Hematopoietic multipotent progenitor cell treated with erythropoietin and hydrocortisone succinate and interleukin-3 and kit ligand, for 17 days (in vitro differentiated cells): ENCODE measurements around the gene TLL1.

Experiments used
- DNase-seq: peaks from one replicate; pipeline ENCODE4 v3.0.0-alpha.2; 2015; ENCODE audit warnings: low spot score

The TLL1 gene

DNA sequence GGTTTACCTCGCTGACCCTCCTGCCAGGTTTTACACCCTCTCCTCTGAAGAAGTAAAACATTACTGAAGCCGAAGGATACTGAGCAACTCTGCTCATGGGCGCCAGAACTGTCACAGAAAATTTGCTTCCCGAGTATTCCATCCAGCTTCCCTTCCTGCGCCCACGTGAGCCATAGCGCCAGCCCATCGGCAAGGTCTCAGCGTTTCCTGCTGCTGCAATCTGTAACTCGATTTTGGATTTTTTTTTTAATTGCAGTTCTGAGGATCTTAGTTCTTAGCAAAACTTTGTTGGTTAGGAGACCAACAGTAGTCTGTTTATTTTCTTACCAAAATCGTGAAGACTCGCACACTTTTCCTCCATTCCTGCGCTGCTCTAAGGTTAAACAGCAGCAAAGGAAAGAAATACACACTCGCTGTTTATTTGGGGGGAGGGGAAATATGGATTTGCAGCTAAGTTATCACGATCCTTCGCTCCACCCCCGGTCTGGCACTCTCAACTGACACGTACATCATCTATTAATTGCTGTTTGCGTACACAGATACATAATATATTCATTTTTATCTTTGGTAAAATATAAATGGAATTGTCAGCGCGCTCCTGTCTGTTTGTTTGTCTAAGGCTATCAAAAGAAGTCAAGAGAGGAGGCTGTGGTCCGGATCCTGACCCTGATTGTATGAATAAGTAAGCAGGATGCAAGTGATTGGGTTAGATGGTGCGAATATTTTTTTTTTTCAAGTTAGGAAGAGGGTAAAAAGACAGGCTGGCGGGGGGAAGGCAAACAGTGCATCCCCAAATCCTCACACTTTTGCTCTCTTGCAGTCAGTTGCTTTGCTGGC lies at the start of gene TLL1:
TSS of gene TLL1 (plus strand) at position 777 of the 837 bp plus-strand sequence. CDS start 668 bp downstream, outside the sequence.
- no peak for DNase-seq

DNA sequence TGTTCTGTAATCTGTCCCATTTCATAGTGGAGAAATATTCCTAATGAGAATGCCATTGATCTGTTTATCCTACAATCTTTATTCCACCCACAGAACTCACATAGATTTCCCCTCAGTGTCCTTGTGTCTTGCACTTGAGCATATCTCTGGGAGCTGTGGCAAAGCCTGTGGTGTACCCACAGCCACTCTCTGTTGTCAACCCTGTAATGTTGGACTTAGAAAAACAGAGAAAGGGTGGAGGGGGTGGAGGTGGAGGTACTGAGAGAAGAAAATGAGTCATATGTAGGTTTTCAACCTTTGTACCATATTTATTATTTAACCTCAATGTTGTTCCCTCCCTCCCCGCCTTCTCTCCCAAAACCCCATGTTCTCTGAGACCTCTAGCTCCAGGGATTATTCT lies 46.9 kb upstream of the TLL1 start:
- no peak for DNase-seq

DNA sequence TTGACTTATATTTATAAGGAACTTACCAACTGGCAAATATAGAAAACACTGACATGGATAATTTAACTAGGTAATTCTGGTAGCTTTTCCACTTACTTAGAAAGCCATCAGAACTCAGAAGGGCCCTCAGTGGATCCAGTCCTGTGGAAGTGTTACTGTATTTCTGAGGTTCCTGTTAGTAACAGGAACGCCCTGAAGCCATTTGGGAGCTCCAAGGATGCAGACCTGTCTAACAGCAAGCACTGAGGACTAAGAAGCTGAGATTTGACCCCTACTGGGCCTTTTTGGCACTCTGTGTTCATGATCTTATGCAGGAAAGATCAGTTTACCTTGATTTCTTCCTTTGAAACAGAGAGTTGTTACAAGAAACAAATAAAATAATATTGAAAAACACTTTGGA lies 46.0 kb upstream of the TLL1 start:
- no peak for DNase-seq

DNA sequence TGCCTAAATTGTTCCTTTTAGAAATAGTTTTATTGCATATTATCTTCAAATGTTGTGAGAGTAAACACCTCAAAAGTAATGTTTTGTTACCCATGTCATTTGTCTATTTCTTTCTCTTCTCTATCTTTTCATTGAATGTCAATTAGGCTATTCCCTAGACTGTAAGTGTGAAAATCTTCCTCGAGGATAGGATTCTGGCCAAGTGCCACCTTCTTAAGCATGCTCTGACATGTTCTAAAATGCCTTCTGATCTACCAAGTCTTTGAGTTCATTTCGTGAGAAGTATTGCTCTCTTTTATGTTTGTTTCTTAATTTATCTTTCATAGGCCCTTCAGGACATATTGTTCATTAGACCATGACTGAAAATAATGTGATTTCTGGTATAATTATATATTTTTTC lies 44.1 kb upstream of the TLL1 start:
- no peak for DNase-seq

DNA sequence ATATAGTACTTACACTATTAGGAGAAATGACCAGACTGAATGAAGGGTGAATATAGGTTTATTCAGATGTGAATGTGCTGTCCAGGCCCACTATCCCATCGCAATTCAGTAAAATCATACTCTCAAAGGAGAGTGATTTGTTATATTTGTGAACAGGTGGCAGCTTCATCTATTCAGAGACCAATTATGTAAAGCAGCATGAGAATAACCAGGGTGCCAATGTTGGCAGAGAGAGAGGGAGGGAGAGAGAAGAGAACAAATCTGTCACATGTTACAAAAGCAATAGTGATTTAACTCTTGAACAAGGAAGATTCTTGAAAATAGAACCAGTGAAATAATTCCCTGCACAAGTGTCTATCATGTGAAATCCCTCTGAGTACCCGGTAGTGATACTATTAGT lies 38.9 kb upstream of the TLL1 start:
- no peak for DNase-seq

DNA sequence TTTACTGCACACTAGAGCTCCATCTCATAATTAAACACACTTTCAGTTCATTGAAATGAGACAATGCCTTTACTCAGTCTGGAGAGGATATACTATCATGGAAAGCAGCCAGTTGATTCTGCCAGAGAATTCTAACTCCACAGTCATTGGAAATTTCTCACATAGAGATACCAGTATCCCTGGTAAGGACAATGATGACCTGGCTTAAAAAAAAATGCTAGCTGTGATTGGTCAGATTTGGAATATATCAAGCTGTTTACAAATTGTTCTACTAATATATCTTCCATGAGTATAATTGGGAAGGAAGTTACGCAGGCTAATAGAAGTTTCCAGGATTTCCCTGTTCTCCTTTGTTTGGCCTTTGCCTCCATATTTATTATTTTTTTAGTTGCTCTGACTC lies 34.5 kb upstream of the TLL1 start:
- no peak for DNase-seq

DNA sequence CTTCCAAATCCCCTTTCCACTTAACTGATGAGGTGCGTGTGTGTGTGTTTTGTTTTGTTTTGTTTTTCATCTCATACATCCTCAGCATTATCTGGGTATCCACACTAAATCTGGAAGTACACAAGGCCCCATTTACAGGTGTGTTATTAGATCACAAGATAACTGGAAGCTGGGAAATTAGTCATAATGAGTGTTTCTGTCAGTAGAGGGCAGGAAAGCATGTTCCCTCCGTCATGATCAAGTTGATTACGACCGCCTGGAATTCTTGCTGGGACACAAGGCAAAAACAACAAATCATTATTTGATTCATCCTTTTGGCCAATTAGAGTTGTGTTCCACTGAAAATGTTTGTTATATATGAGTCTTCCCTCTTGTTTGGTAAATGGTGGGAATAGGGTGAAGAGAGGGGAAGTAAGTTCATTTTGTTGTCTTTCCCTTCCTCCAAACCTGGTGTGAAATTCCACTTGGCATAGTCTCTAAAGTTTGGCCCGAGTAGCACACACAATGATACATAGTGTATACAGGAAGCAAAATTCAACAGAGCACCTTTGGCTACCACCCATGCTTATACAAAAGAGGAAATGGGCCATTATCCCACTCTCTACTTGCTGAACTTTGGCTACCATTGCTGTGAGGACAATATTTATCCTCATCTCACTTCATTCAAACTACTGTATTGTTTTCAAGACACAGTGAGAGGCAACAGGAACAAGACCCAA lies 33.3 kb upstream of the TLL1 start:
- no peak for DNase-seq

DNA sequence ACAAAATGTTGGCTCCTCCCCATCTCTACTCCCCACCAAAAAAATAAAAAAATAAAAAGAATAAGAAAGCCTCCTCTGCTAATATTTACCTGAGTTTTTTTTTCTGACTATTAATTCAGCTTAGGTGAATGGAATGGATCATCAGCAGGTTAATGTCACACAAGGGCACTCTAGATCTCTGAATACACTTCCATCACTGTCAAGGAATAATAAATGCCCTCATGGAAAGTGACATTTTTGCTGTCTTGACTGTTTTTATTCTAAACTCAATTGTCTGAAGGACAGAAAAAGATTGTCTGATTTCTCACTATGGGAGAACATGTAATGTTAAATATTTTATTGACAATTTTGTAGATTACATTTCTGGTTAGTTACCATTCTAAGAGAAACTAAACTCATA lies 30.4 kb upstream of the TLL1 start:
- DNase-seq = no peak

DNA sequence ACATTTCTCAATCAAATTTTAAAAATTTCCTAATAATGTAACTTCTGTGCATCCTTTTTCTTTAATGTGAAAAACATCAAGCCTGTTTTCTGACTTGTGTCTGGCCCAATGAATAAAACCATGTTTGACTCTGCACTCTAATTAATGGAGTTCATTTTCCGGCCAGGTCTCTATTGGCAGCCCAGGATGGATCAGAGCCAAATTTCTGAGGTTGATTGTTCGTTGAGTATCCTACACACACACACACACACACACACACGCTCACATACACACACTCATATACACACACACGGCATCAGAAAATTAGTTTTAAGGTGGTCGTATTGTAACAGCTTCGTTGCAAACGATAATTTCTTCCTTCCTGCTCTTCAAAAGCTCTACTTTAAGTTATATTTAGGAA lies 28.9 kb upstream of the TLL1 start:
- DNase-seq = no peak

DNA sequence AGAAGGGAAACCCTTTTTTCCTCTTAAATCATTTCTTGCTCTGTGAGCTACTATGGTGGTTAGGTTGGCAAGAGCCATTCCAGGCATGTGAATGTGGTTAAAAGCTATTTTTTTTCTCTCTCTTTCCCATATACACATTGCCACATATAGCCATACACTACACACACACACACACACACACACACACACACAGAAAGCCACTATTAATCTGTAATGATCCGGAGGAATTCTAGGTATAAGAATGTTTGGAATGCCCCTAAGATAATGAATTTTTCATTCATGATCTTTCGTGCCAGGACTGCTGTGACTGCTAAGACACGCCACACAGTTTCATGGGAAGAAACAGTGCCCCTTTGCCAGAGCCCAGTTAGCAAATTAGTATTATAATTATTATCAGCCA lies 21.8 kb upstream of the TLL1 start:
- DNase-seq = no peak

DNA sequence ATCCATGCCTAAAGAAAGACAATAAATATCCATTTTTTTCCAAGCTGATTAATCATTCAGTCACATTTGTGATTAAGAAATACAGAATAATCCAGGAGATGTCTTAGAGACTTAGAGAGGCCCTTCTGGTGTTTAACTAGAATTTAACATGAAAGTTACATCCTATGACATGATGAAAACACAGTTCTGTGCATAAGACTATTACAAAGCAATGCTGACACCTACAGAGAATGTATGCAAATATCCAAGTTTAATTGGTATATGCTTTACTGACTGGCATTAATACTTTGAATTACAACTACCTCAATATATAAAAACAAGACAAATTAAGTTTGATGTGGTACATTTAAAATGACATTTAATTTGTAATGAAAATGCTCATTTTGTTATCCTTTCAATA lies 17.8 kb upstream of the TLL1 start:
- no peak for DNase-seq

DNA sequence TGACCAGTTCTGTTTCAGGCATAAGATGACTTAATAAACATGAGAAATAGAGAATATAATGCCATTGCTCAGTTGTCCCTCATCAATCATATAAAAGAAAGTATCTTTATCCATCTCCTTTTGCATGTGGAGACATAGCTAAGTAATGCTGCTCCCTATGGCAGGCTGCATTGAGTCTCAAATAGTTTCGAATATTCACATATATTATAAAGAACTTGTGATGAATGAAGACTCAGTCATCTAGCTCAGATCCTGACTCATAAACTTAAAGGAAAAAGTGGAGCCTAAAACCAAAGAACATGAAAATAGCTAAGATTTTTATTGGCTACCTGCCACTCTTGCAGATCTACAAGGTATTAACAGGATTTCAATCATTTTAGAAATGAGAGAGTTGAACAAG lies 11.7 kb upstream of the TLL1 start:
- DNase-seq = no peak

DNA sequence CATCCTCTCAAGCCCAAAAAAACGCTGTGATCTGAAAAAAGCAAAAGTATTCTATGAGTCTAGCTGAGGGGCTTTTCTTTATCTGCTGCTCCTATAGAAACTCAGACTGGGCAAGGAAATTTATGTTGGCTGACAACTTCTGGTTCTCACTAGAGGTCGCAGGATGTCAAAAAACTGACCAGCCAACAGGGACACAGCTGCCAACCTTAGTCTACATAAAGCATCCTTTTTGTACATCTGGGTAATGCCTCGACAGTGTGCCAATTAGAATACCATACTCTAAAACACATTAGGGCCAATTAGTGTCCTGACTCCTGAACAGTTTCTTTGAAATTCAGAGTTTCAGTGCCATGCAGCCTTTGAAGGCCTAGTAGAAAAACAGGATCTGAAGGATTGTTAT lies 8.8 kb upstream of the TLL1 start:
- DNase-seq = no peak

DNA sequence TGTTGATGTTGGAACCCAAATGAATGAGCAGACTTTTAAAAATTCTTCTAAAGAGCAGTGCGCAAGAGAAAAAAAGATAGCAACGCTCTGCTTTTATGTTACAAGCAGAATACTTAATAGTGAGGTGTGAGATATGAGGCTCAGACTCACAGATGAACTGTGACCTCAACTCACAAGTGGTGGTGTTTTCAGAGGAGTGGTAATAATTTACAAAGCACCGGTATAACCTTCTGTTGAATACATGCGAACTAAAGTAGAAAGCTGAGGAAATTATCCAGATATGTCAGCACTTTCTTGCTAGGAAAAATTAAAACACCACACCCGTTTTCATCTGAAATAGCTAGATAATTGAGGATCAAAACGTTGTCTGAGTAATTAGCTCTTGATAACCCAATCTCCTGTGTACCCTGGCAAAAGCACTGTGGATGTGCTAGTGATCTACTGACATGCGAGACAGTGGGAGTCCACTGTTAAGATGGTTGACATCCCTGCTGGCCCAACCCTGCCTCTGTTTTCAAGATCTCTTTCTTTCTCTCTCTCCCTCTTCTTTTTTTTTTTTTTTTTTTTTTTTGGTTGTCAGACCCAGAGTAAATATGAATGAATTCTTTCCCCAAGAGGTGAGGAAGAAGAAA lies 6.9 kb upstream of the TLL1 start:
- DNase-seq = no peak

DNA sequence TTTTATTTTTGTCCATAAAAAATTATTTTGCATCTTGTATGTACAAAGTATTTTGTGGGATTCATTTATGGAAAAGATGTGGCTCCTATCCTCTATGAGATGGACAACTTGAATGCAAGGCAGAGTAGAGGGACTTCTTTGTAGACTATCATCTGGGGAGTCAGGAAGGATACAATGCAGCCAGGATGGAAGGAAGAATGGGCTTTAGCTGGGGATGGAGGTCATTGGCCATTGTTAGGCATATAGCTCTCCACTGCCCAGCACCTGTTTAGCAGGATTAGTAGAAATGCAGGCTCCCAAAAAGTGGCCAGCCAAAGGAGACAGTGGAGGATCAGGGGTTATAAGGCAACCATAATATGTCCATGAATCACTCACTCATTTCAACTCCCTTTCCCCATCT lies 5.1 kb upstream of the TLL1 start:
- no peak for DNase-seq

DNA sequence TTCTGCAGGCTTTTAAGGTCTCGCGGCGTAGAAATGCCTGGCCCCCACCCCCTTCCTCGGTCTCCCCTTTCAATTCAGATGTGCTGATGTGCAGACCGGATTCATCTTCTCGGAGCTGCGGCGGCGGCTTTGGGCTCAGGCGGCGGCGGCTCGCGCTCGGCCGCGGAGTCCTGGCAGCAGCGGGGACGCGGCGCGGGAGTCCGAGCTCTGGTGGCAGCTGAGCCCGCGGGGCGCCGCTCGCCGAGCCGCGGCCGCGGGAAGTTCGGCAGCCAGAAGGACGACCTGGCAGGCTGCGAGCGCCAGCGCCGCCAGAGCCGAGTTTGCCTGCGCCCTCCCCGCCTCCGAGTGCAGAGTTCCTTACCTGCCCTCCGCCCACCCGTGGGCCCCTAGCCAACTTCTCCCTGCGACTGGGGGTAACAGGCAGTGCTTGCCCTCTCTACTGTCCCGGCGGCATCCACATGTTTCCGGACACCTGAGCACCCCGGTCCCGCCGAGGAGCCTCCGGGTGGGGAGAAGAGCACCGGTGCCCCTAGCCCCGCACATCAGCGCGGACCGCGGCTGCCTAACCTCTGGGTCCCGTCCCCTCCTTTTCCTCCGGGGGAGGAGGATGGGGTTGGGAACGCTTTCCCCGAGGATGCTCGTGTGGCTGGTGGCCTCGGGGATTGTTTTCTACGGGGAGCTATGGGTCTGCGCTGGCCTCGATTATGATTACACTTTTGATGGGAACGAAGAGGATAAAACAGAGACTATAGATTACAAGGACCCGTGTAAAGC lies 448 bp downstream of the TLL1 start:
- DNase-seq = no peak

DNA sequence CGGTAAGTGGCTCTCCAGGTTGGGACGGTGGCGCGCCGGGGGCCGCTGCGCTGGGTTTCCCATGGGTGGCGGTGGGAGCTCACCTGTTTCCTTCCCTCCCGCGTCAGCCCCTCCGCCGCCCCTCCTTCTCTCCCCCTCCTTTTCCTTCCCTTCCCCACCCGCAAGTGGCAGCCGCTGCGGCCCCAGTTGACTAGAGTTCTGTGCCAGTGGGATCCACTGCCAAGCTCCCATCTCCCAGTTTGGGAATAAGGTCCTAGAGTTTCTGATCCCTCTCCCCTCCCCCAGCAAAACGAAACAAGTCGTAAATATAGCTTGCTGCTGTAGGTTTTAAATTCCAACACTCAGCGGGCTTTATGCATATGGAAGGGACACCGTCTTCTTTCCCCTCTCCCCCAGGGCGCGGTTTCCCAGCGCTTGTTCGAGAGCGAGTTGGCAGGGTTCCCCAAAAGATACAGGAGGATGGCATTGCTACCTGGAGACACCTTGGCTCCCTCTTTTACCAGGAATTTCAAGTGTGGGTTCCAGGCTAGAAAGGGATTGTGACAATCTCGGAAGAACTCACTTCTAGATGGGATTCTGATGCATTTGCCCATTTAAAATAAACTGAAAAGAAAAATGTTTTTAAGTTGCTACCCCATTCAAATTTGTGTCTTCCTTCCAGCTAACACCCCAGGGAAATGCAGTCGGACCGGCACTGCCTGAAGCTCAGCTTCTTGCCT lies 1.2 kb downstream of the TLL1 start:
- DNase-seq = no peak

DNA sequence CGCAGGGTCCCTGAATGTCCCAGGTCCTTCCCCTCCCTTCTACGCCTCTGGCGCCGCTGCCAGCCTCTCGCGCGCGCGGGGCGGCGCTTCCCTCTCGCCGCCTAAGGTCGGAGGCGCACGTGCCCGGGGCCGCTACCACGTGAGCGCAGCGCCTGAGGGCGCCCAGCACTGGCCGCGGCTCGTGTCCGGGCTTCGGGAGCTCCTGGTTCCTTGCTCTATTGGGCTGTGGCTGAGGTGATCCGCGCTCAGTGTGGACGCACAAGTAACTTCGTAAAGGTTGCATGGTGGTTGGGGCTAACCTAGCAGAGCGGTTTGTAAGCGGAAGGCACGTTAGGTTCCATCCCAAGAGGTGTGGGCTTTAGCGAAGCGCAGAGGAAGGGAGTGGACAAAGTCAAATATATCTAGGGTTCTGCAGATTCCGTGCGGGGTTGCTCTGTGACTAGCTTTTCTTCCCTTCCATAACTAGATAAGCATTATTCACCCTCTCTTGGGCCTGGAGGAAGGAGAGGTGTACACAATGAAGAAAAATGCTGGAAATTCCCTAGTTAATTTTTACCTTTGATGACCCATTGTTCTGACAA lies 1.8 kb downstream of the TLL1 start:
- DNase-seq = no peak

DNA sequence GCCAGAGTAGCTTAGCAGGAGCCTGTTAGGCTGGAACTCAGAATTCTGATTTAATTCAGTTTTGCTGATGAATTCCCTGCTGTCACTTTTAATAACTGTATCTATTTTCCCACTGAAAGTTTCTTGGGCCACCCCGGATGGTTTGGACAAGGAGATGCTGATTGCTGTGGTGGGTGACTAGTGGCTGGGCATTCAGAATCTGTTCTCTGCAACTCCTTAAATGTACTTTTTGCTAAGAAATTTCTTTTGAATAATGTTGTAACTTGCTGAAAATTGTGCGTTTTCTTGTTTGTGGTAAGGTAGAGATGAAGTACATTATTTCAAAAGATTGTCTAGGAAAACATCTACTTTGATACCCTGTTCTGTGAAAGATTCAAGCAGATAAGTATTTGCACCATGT lies 2.4 kb downstream of the TLL1 start:
- DNase-seq = no peak

DNA sequence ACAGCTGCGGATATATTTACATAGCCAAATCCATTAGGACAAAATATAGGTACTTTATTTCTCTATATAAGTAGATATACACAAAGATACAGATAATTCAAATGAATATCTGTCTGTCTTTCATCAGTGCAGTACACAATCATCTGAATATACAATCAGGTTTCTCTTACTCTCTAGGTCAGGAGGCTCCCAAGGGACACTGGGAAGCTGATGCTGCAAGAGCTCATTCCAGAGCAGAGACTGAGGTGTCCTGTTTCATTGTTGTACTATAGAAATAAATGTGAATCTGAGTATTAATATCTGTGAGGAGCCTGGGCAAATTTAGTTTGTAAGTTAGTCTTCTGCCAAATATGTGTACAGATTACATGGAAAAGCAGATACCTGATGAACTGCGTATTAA lies 4.2 kb downstream of the TLL1 start:
- DNase-seq = no peak

DNA sequence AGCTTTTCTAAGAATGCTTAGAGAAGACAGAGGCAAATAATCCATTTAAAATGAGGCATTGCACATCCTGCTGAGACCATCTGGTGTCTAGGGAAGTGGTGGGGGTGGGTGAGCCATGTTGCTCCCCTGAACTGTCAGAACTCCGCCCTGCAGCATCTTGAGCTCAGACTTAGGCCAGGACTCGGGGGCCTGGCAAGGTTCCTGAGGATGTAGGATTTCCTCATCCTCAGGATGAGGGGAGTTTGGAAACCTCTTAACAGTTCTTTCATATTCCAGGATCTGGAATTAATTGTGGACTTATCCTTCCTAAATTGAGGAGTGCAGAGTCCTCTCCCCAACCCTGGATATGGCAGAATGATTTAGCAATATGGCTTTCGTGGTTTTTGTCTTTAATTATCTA lies 6.6 kb downstream of the TLL1 start:
- DNase-seq = no peak
